Keratinocyte (primary cell): ENCODE measurements around the gene NDUFS6. TPM values are rescaled to one million over a fixed set of nuclear protein-coding genes. Genes with fewer than 3 reads are reported as not detected.

ENCODE experiments used
- DNase-seq: peaks from one replicate; pipeline ENCODE4 v3.0.0-alpha.2; 2011; ENCODE audit warnings: low read depth, missing footprints, low spot score
- FAIRE-seq: peaks from 2 replicates; lab custom pipeline; 2011; peaks lifted over from hg19 to GRCh38; lab: Jason Lieb, UNC
- H2AFZ ChIP-seq: 2 replicates; pipeline ENCODE4 v1.6.0; 2012; ENCODE audit warnings: low read length, control low read depth, inconsistent platforms; ENCODE audit not compliant: control insufficient read depth
- H3K27ac ChIP-seq: 2 replicates; pipeline ENCODE4 v1.5.1; 2011; ENCODE audit warnings: low read length; ENCODE audit not compliant: control insufficient read depth, insufficient read depth
- H3K27me3 ChIP-seq: 3 replicates; pipeline ENCODE4 v1.6.0; 2011; ENCODE audit warnings: low read length; ENCODE audit not compliant: control insufficient read depth, insufficient read depth; ENCODE audit errors: extremely low read depth
- H3K36me3 ChIP-seq, 2 experiments: 2 replicates in 1 of 2; 3 replicates in 1 of 2; pipeline ENCODE4 v1.5.1; 2011; ENCODE audit warnings: low read length in 2 of 2, mild to moderate bottlenecking in 1 of 2; ENCODE audit not compliant: control insufficient read depth in 2 of 2, insufficient read depth in 2 of 2; ENCODE audit errors: extremely low read depth in 1 of 2
- H3K4me1 ChIP-seq: 3 replicates; pipeline ENCODE4 v1.5.1; 2011; ENCODE audit warnings: low read length; ENCODE audit not compliant: control insufficient read depth, insufficient read depth; ENCODE audit errors: extremely low read depth
- H3K4me2 ChIP-seq: 3 replicates; pipeline ENCODE4 v1.6.0; 2011; ENCODE audit warnings: low read depth, low read length; ENCODE audit not compliant: control insufficient read depth, insufficient read depth; ENCODE audit errors: extremely low read depth
- H3K4me3 ChIP-seq, 3 experiments: fragments of 200-600 bp in 1 of 3; sonication (generic) in 1 of 3; 2 replicates in 2 of 3; 3 replicates in 1 of 3; pipeline ENCODE4 v1.5.1; 2011 to 2016; ENCODE audit warnings: low read length in 3 of 3, mild to moderate bottlenecking in 3 of 3, control low read depth in 2 of 3, inconsistent platforms in 1 of 3, low read depth in 1 of 3, mixed read lengths in 1 of 3, mixed run types in 1 of 3, moderate library complexity in 1 of 3; ENCODE audit not compliant: control insufficient read depth in 2 of 3, insufficient read depth in 2 of 3; ENCODE audit errors: extremely low read depth in 1 of 3
- H3K79me2 ChIP-seq: 2 replicates; pipeline ENCODE4 v1.6.0; 2012; ENCODE audit warnings: low read length; ENCODE audit not compliant: control insufficient read depth, insufficient read depth
- H3K9ac ChIP-seq: 3 replicates; pipeline ENCODE4 v1.6.0; 2011; ENCODE audit warnings: low read length; ENCODE audit not compliant: control insufficient read depth, insufficient read depth; ENCODE audit errors: extremely low read depth
- H3K9me1 ChIP-seq: 3 replicates; pipeline ENCODE4 v1.6.0; 2011; ENCODE audit warnings: low read length; ENCODE audit not compliant: control insufficient read depth, insufficient read depth; ENCODE audit errors: extremely low read depth
- H3K9me3 ChIP-seq: 2 replicates; pipeline ENCODE4 v1.5.1; 2012; ENCODE audit warnings: low read depth, low read length; ENCODE audit not compliant: control insufficient read depth
- H4K20me1 ChIP-seq: 3 replicates; pipeline ENCODE4 v1.6.0; 2011; ENCODE audit warnings: low read length; ENCODE audit not compliant: control insufficient read depth, insufficient read depth; ENCODE audit errors: extremely low read depth
- CTCF ChIP-seq, 3 experiments: IDR thresholded peaks in 1 of 3; conservative IDR thresholded peaks in 1 of 3; optimal IDR thresholded peaks in 1 of 3; 2 replicates in 2 of 3; 3 replicates in 1 of 3; pipeline versions ENCODE3 to v1.5.1; 2011; ENCODE audit warnings: low read length in 3 of 3, mild to moderate bottlenecking in 3 of 3, moderate library complexity in 2 of 3, control low read depth in 1 of 3, inconsistent platforms in 1 of 3; ENCODE audit not compliant: insufficient read depth in 2 of 3; ENCODE audit errors: extremely low read depth in 1 of 3
- EZH2 ChIP-seq: IDR thresholded peaks from one replicate; pipeline ENCODE4 v1.6.1; 2012; ENCODE audit warnings: inconsistent platforms, mild to moderate bottlenecking, low read length, moderate library complexity
- dilution Hi-C: fragments of 300-500 bp; cut with MboI; formaldehyde crosslinking; loops from one replicate; pipeline ENCODE4 v1.7.0; 2020; ENCODE audit warnings: low sequenced_read_pairs; ENCODE audit not compliant: extremely low pct_ligation_motif_present
- polyA plus RNA-seq, 5 experiments: library from polyadenylated mRNA; depleted of rRNA in 3 of 5; stranded (reverse) in 3 of 5; stranded (forward) in 1 of 5; unstranded in 1 of 5; fragments of >200 nt; gene quantifications; 1 replicate in 1 of 5; 2 replicates in 3 of 5; 3 replicates in 1 of 5; pipeline versions ENCODE4 v1.2.1 to v1.2.3, GENCODE V29; 2011 to 2012; ENCODE audit warnings: missing spikeins in 2 of 5, low read depth in 1 of 5, low replicate concordance in 1 of 5

Gene NDUFS6
- polyA plus RNA-seq, 1 donor (not counting 4 experiments of a cell fraction or from before 2014, with no cell fraction given) = 66.3 TPM

- Histone ChIP-seq H3K4me1 (no peaks in the 10 kb centered on the region), H3K9me1 (no peaks in the 10 kb centered on the region), H2AFZ (no peak overlapping the region), H3K36me3 (no peaks in the 10 kb centered on the region), H3K4me2 (no peak overlapping the region), H3K27me3 (no peaks in the 10 kb centered on the region), H3K79me2 (no peaks in the 10 kb centered on the region), H3K9ac (no peak overlapping the region), H3K4me3 (no peak overlapping the region), H4K20me1 (no peaks in the 10 kb centered on the region), H3K9me3 (no peaks in the 10 kb centered on the region), H3K27ac (no peak overlapping the region)
- FAIRE-seq = no peak
- dilution Hi-C loops = no loop called here
- TF ChIP-seq CTCF (optimal IDR thresholded peaks at IDR 0.05 in 1 of 3, IDR thresholded peaks at IDR 0.05 in 1 of 3, conservative IDR thresholded peaks at IDR 0.05 in 1 of 3; ENCODE audit: extremely low read depth in 1 of 3, insufficient read depth in 2 of 3, low read length in 3 of 3) (no peak), EZH2 (no peak)
- no peak for DNase-seq
Observed at GRCh38 chr5:1765141-1765879, 35.9 kb upstream of the NDUFS6 start.

GRCh38 chr5:1765880-1766235 is 35.3 kb upstream of the NDUFS6 start:
- Histone ChIP-seq H3K79me2 (no peaks in the 10 kb centered on the region), H3K4me2 (no peak overlapping the region), H3K9me1 (no peaks in the 10 kb centered on the region), H4K20me1 (no peaks in the 10 kb centered on the region), H3K27me3 (no peaks in the 10 kb centered on the region), H2AFZ (no peak overlapping the region), H3K9me3 (no peaks in the 10 kb centered on the region), H3K9ac (no peak overlapping the region), H3K4me1 (no peaks in the 10 kb centered on the region), H3K36me3 (no peaks in the 10 kb centered on the region), H3K27ac (no peak overlapping the region), H3K4me3 (no peak overlapping the region)
- TF ChIP-seq CTCF (optimal IDR thresholded peaks at IDR 0.05 in 1 of 3, IDR thresholded peaks at IDR 0.05 in 1 of 3, conservative IDR thresholded peaks at IDR 0.05 in 1 of 3; ENCODE audit: extremely low read depth in 1 of 3, insufficient read depth in 2 of 3, low read length in 3 of 3) = no peak
- no peak for TF ChIP-seq EZH2
- DNase-seq (no peak), FAIRE-seq (no peak)
- dilution Hi-C loops = no loop called here
